ENCODE measurements around the gene SLC25A22. TPM values are rescaled to one million over a fixed set of nuclear protein-coding genes. Genes with fewer than 3 reads are reported as not detected.

The SLC25A22 gene
- total and polyA plus RNA-seq, 9 of the 15 experiments (the other 6 are each of a cell fraction or from before 2014, with no cell fraction given): 0.41 to 55.4 (median 11.4) TPM

DNA sequence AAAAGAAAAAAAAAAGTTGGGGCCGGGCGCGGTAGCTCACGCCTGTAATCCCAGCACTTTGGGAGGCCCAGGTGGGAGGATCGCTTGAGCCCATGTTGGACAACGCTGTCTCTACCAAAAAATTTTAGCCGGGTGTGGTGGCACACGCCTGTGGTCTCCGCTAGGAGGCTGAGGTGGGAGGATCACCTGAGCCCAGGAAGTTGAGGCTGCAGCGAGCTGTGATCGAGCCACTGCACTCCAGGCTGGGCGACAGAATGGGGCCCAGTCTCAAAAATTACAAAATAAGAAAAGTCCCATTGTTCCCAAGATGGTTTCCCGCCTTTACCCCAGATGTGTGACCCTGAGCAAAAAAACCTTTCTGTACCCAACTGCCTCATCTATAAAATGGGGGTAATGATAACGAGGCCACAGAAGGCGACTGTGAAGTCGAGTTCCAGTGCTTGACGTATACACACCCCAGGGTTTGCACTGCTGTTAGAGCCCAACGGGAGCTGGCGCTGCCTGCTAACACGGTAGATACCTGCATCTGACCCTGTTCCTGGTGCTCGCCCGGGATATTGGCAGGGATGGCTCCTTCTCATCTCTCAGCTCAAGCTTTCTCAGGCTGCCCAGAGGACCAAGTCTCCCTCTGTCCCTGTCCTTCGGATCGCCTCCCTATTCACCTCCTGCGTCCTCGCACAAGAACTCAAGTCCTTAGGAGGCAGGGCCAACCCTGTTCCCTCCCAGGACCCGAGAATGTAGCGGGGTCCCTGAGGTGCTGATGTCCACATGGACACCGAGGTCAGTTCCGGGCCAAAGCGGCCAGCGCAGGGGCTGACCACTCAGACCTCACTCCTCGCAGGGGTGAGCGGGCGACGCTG is 10.6 kb upstream of the SLC25A22 start (continued):
- TF ChIP-seq, protein P1, sequence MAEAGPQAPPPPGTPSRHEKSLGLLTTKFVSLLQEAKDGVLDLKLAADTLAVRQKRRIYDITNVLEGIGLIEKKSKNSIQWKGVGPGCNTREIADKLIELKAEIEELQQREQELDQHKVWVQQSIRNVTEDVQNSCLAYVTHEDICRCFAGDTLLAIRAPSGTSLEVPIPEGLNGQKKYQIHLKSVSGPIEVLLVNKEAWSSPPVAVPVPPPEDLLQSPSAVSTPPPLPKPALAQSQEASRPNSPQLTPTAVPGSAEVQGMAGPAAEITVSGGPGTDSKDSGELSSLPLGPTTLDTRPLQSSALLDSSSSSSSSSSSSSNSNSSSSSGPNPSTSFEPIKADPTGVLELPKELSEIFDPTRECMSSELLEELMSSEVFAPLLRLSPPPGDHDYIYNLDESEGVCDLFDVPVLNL (CRISPR knock-in tag; IDR thresholded peaks at IDR 0.05; ENCODE audit: low read depth): no peak
- no peak for TF ChIP-seq POLR3A (IDR thresholded peaks at IDR 0.05; ENCODE audit: borderline replicate concordance, extremely low read depth, insufficient read depth, insufficient read length)
- TF ChIP-seq LEF1 (IDR thresholded peaks at IDR 0.05): no peak
- no peak for TF ChIP-seq SMAD1 (IDR thresholded peaks at IDR 0.05; ENCODE audit: low read depth, low read length, partially characterized antibody)
- no peak for TF ChIP-seq HOXB6 (CRISPR knock-in tag; IDR thresholded peaks at IDR 0.05; ENCODE audit: borderline replicate concordance)
- no peak for TF ChIP-seq TAF9B (IDR thresholded peaks at IDR 0.05; ENCODE audit: partially characterized antibody)
- TF ChIP-seq SAFB (IDR thresholded peaks at IDR 0.05; ENCODE audit: borderline replicate concordance, low read depth, low read length): no peak
- TF ChIP-seq ZEB2 (IDR thresholded peaks at IDR 0.05): peak; percentile 58; the same call in 1 of the 2 replicates
- no peak for TF ChIP-seq TCF7 (IDR thresholded peaks at IDR 0.05; ENCODE audit: borderline replicate concordance)
- TF ChIP-seq FOXA3 (CRISPR knock-in tag; conservative IDR thresholded peaks at IDR 0.05 in 1 of 2, IDR thresholded peaks at IDR 0.05 in 1 of 2): peak in 1 of 2 experiments; percentile 59; a peak in 1 of 4 replicates
- no peak for TF ChIP-seq ZKSCAN3 (CRISPR knock-in tag; IDR thresholded peaks at IDR 0.05)
- TF ChIP-seq ETV1 (tag; conservative IDR thresholded peaks at IDR 0.05; ENCODE audit: low read depth): peak; percentile 30; the same call in 1 of the 2 replicates
- TF ChIP-seq SRSF9 (IDR thresholded peaks at IDR 0.05; ENCODE audit: borderline replicate concordance, low read depth, low read length): no peak
- 0 out of 2 replicates have a peak, but pooled peaks have one; percentile 50 for TF ChIP-seq SMAD4 (CRISPR knock-in tag; conservative IDR thresholded peaks at IDR 0.05)
- TF ChIP-seq ZNF785 (CRISPR knock-in tag; IDR thresholded peaks at IDR 0.05): no peak
- no peak for TF ChIP-seq SPI1 (IDR thresholded peaks at IDR 0.05; ENCODE audit: borderline replicate concordance, low read depth, low read length)
- TF ChIP-seq, protein P2, sequence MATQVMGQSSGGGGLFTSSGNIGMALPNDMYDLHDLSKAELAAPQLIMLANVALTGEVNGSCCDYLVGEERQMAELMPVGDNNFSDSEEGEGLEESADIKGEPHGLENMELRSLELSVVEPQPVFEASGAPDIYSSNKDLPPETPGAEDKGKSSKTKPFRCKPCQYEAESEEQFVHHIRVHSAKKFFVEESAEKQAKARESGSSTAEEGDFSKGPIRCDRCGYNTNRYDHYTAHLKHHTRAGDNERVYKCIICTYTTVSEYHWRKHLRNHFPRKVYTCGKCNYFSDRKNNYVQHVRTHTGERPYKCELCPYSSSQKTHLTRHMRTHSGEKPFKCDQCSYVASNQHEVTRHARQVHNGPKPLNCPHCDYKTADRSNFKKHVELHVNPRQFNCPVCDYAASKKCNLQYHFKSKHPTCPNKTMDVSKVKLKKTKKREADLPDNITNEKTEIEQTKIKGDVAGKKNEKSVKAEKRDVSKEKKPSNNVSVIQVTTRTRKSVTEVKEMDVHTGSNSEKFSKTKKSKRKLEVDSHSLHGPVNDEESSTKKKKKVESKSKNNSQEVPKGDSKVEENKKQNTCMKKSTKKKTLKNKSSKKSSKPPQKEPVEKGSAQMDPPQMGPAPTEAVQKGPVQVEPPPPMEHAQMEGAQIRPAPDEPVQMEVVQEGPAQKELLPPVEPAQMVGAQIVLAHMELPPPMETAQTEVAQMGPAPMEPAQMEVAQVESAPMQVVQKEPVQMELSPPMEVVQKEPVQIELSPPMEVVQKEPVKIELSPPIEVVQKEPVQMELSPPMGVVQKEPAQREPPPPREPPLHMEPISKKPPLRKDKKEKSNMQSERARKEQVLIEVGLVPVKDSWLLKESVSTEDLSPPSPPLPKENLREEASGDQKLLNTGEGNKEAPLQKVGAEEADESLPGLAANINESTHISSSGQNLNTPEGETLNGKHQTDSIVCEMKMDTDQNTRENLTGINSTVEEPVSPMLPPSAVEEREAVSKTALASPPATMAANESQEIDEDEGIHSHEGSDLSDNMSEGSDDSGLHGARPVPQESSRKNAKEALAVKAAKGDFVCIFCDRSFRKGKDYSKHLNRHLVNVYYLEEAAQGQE (IDR thresholded peaks at IDR 0.05; ENCODE audit: borderline replicate concordance): peak; percentile 83
- TF ChIP-seq, protein P2 (CRISPR knock-in tag; IDR thresholded peaks at IDR 0.05; ENCODE audit: low read depth): no peak

Measured in K562 (cell line).